GM21786 (cell line): ENCODE data around the gene PXMP2.
"Not testable (repeated sequence)": the region's sequence is repeated elsewhere in the genome, so short reads cannot be mapped to it uniquely, and the experiment has no call there.

ENCODE experiments used
- ATAC-seq: cut with Tn5 transposase; IDR thresholded peaks from one replicate; pipeline ENCODE4 v1.9.1; 2021; ENCODE audit not compliant: unreplicated experiment

Gene PXMP2

DNA sequence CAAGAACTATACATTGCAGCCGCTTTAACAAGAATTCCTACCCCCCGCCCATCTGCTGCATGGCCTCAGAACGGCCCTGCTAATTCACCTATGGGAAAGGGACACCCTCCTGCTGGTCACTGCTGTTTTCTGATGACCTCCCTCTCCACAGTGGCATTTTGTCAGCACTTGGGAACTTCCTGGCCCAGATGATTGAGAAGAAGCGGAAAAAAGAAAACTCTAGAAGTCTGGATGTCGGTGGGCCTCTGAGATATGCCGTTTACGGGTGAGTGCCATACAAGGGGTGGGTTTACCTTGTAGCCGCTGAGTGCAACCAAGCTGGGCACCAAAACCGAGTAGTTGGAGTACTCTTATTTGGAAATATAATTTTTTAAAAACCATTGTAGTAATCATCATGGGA lies 2.7 kb downstream of the PXMP2 start:
- no peak for ATAC-seq

DNA sequence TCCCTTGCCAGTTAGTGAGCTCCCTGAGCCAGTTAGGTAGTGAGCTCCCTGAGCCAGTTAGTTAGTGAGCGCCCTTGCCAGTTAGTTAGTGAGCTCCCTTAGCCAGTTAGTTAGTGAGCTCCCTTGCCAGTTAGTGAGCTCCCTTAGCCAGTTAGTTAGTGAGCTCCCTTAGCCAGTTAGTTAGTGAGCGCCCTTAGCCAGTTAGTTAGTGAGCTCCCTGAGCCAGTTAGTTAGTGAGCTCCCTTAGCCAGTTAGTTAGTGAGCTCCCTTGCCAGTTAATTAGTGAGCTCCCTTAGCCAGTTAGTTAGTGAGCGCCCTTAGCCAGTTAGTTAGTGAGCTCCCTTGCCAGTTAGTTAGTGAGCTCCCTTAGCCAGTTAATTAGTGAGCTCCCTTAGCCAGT lies 4.6 kb downstream of the PXMP2 start:
- not testable (repeated sequence) for ATAC-seq

DNA sequence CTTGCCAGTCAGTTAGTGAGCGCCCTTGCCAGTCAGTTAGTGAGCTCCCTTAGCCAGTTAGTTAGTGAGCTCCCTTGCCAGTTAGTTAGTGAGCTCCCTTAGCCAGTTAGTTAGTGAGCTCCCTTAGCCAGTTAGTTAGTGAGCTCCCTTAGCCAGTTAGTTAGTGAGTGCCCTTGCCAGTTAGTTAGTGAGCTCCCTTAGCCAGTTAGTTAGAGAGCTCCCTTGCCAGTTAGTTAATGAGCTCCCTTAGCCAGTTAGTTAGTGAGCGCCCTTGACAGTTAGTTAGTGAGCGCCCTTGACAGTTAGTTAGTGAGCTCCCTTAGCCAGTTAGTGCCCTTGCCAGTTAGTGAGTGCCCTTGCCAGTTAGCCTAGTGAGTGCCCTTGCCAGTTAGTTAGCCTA lies 7.5 kb downstream of the PXMP2 start:
- ATAC-seq: not testable (repeated sequence)

DNA sequence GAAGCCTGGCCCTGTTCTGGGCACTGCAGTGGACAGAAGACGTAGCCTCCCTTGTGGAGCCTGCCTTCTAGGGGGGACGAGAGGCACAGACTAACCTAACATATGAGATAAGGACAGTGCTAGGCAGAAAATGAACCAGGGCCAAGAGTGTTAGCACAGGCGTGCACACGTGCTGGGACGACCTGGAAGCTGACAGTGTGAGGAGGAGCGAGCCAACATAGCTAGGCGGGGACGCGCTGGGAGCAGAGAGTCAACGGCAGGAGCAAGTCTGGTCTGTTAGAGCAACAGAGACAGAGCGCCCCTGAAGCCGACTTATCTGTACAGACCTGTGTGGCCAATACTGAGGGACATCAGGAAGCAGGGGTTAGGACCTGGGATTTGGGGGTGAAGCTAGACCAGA lies 8.0 kb downstream of the PXMP2 start:
- no peak for ATAC-seq

DNA sequence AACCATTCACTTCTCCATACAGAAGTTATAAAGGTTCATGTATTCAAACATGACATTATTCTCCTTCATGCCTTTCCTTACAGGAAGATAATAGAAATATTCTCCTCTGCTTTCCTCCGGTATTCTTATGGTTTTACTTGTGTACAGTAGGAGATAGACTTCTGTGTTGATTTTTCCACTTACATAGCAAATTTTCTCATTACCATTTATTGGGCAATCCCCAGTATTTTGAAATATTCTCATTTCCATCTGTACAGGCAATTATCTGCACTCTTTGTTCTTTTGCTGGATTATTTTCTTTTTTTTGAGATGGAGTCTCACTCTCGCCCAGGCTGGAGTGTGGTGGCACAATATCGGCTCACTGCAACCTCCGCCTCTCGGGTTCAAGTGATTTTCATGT lies 11.0 kb downstream of the PXMP2 start:
- ATAC-seq: no peak

DNA sequence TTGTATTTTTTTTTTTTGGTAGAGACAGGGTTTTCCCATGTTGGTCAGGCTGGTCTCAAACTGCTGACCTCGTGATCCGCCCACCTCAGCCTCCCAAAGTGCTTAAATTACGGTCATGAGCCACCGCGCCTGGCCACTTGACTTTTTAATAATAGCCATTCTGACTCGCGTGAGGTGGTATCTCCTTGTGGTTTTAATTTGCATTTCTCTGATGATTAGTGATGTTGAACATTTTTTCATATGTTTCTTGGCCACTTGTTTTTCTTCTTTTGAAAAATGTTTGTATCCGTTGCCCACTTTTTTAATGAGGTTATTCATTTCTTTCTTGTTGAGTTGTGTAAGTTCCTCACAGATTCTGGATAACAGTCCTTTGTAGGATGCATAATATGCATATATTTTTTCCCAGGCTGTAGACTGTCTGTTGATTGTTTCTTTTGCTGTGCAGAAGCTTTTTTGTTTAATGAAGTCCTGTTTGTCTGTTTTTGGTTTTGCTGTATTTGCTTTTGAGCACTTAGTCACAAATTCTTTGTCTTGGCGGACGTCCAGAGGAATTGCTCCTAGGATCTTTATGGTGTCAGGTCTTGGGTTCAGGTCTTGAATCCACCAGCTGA lies 12.9 kb downstream of the PXMP2 start:
- no peak for ATAC-seq

DNA sequence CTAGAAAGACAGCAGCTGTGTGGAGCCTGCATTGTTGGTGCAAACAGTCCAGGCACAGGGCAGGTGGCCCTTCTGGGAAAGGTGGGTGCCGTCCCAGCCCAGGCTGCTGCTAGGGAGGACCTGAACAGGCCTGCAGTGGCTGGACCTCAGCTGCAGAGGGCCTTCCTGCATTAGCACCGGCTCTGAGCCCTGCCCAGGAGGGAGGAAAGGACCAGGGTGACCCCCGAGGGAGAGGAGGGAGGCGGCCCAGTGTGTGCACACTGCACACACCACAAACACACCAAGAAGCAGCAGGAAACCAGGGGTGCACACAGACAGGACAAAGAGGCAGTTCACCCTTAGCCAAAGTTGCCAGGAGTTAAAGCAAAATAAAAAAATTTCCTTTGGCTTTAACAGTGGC lies 15.3 kb downstream of the PXMP2 start:
- ATAC-seq: no peak

DNA sequence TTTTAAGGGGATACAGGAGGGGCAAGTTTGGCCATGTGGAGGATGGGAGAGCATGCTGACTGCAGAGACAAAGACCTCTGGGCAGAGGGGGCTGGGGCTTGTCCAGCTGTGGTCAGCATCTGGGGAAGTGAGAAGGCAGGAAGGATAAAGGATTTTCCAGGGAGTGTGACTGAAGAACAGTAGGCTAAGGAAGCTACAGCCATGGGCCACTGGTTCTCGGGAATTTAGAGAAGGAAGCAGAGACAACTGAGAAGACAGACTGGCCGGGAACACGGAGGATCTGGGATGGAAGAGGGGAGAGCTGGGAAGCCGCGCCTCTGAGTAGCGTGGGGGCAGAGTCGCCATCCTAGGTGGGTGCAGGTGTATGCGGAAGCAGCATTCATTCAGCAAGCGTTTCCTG lies 16.3 kb downstream of the PXMP2 start:
- no peak for ATAC-seq

DNA sequence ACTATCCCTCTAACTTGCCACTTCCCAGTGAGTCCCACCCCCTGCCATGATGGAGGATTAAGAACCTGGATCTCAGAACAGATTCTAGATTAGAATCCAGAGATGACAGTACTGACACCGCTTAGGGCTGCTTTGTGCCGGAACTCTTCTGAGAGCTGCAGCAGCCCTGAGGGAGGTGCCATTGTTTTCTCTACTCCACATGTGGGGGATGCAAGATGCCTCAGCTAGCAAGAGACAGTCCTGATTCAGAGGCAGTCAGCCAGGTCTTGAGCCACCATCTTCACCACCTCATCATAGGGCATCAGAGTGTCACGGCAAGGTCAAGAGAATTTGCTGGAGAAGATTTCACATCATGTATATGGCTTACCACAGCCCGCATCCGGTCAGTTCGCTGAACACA lies 19.9 kb downstream of the PXMP2 start:
- ATAC-seq: no peak

DNA sequence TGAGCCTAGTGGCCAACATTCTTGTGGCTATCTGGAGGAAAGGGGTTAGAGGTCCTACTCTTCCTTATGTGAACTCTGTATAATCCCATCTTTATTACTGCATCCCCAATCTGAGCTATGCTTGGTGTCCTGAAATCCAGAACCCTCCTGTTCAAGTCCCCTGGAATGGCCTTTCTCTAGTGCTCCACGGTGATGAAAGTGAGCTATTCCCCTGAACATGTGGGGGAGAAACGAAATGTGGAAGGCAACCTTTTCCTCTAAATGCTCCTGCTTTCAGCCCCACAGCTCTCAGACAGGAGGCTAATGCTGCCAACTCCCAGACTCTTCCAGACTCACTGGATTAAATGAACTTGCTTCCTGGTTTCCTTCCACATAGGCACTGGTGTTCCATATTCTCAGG lies 20.8 kb downstream of the PXMP2 start:
- ATAC-seq: no peak

DNA sequence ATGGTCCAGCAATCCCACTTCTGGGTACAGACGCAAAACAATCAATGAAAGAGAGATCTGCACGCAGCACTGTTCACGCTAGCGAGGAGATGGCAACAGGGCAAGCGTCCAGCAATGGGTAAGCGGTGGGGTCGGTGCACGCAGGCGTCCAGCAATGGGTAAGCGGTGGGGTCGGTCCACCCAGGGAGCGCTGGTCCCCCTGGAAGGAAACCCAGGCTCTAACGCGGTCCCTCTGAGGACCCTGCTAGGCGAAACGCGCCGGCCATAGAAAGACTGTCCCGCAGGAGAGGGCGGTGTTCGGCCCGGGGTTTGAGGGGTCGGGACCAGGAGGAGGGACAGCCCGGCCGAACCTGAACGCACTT lies 22.6 kb downstream of the PXMP2 start:
- ATAC-seq: peak; percentile 24

DNA sequence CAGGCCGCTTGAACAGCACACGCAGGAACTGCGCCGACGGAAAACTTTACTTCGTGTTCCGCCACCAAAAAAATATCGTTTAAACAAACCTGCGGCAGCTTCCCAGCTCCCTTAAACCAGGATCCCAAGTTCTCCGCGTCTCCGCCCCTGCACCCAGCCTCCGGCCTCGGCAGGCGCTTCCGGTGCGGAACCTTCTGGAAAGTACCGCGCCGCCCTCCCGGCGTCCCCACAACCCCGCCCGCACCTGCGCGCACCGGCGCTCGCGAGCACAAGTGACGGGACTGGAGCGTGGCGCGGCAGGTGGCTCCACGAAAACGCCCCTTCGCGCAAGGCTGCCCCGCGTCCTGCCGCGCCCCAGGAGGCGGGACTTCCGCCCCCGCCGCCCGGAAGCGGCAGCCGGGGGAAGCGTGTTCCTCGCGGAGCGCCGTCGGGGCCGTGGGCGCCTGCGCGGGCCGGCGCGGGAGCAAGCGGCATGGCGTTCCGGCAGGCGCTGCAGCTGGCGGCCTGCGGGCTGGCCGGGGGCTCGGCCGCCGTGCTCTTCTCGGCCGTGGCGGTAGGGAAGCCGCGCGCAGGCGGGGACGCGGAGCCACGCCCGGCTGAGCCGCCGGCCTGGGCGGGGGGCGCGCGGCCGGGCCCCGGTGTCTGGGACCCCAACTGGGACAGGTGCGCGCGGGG lies 23.2 kb downstream of the PXMP2 start, which contains the start of gene PGAM5:
Gene PGAM5, plus strand, starts transcription at position 438 of the 675 bp plus-strand sequence. Its CDS starts 35 bp downstream, at position 473.
- ATAC-seq: peak; percentile 89

DNA sequence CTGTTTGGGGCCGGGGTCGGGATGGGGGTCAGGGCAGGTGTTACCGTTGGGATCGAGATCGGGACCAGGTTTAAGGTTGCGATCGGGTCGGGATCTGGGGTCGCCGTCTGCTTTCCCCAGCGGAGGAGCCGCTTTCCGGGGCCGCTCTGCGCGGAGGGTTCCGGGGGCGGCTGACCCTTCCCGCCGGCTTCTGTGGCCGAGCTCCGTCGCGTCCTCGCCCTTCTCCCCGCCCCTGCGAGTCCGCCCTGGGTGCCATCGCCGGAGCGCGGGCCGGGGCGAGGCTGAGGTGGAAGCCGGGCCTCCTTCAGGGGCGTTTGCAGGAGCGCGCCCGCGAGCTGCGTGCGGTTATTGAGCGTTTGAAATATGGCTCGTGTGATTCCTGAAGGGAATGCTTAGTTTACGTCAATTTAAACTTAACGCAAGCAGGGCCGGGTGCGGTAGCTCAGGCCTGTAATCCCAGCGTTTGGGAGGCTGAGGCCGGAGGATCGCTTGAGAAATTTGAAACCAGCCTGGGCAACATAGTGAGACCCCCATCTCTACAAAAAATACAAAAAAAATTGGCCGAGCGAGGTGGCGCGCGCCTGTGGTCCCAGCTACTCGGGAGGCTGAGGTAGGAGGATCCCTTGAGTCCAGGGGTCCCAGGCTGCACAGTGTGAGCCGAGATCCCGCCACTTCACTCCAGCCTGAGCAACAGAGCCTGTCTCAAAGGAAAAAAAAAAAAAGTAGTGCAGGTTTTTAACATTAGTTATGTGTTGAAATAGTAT lies 23.9 kb downstream of the PXMP2 start:
- peak; percentile 8 for ATAC-seq

DNA sequence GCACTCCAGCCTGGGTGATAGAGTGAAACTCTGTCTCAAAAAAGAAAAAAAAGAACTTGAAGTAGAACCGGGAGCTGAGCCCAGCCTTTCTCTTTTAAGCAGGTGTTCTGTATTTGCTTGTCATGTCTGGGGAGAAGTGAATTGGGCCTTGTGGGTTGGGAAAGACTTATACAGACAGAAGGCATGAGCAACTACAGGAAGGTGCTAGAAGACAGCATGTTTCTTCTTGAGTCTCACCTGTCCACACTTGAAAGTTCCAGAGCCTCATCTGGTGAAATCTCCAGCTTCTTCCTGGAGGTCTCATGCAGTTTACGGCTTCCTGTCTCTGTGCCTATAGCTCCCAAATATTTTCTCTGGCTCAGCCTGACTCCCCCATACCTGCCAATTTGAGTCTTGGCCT lies 25.7 kb downstream of the PXMP2 start:
- no peak for ATAC-seq

DNA sequence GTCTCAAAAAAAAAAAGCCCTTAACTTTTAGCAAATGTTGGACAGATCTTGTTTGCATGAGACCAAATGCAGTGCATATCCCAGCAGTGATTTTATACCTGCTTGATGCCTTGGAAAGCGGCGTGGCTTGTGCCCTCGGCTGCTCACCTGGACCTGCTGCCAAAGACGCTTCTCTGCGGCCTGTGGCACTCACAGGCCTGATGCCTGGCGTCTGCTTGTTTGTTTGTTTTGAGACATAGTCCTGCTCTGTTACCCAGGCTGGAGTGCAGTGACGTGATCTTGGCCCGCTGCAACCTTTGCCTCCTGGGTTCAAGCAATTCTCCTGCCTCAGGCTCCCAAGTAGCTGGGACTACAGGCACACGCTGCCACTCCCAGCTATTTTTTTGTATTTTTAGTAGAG lies 28.5 kb downstream of the PXMP2 start:
- no peak for ATAC-seq

DNA sequence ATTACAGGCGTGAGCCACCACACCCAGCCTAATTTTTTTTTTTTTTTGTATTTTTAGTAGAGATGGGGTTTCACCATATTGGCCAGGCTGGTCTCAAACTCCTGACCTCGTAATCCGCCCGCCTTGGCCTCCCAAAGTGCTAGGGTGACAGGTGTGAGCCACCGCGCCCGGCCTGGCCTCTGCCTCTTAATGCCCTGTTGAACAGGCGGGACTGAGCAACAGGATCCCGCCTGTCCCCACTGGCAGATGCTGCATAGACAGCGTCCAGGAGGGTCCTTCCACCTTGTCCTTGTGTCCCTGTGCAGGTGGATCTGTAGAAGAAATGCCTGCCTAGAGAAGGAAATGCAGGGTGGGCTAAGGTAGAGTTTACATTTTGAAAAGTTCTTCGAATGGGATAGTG lies 29.0 kb downstream of the PXMP2 start:
- no peak for ATAC-seq

DNA sequence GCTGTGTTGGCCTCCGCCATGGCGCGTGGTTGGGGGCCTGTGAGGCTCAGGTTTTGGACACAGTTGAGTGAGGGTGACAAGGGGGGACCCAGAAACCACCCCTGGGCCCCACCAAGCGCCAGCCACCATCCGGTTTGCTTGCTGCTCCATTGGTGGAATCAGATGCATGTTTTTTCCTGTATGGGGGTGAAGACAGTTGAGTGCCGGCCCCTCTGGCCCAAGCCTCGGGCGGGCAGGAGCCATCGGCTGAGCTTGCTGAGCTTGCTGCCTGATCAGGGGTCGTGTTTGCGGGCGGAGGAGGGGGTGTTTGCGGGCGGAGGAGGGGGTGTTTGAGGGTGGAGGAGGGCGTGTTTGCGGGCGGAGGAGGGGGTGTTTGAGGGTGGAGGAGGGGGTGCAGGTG lies 29.6 kb downstream of the PXMP2 start:
- no peak for ATAC-seq

DNA sequence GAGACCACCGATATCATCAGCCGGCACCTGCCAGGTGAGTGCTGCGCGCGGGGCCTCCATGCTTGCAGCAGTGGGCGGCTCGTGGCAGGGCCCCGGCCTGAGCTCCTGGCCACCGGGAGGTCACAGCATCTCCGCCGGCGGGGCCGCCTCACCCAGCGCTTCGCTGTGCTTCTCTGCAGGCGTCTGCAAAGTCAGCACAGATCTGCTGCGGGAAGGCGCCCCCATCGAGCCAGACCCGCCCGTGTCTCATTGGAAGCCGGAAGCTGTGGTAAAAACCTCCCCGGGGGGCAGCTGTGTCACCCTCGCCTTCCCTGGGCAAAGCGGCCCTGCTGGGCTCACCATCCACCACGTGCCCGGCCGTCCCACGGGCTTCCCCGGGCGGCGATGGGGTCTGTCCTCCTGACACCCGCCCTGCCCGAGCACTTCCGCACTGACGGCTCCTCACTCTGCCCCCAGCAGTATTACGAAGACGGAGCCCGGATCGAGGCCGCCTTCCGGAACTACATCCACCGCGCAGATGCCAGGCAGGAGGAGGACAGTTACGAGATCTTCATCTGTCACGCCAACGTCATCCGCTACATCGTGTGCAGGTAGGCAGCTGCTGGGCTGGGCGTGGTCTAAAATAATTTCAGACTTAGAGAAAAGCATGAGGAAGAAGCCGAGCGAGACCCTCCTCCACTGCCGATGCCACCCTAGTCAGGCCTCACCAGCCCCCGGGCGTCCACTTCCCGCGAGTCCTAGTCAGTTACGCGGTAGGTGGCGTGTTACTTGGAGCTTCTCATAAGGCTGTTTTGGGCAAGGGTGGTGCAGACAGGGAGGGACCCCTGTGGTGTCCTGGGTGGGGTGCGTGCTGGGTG lies 30.4 kb downstream of the PXMP2 start:
- ATAC-seq: no peak

DNA sequence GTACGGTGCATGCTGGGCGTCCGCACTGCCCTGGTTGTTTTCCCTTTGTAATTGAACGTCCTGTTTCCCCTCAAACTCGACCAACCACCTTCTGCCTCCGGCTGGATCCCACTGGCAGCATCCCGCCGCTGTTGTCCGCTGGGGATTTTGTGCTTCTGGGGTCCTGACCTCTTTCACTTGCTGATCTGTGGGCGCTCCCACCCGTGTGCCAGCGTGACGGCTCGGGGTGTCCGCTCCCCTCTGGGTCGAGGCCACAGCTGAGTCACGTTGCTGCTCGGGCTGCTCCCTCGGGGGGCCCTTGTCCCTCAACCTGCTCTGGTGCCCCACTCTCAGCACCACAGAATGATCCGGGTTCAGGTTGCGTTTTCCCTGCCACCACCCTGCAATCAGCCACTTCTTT lies 31.3 kb downstream of the PXMP2 start:
- ATAC-seq: no peak

DNA sequence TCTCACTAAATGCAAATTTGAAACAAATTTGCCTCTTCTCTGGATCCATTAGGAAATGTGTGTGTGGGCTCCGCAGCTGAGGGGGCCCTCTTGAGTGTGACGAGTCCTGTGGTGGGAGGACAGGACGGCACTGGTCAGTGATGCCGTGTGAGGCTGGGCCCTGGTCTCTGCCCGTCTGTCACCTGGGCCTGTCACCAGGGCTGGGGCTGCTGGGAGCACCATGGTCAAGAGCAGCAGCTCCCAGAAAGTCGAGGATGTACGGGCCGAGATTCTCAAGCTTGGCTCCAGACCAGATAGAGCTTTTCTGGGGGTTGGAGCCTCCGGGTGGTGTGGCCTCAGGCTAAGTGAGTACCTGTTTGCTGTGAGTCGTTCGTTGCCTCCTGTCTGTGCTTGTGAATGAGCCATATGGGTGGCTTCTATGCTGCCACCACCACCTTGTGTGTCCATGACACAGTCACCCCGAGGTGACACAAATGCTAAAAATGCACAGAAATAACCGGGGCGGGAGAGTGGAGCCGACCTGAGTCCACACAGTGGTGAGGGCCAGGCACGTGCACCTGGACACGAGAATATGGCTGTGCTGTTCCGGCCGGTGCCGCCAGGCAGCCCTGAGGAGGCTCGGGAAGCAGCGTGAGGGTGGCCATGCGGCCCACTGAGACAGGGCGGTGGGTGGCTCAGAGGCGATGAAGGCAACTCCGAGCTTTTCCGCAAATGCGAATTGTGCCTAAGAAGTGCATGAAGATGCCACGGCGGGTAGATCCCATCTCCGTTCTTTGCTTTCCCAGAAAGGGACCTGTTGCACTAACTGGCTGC lies 32.0 kb downstream of the PXMP2 start:
- no peak for ATAC-seq

DNA sequence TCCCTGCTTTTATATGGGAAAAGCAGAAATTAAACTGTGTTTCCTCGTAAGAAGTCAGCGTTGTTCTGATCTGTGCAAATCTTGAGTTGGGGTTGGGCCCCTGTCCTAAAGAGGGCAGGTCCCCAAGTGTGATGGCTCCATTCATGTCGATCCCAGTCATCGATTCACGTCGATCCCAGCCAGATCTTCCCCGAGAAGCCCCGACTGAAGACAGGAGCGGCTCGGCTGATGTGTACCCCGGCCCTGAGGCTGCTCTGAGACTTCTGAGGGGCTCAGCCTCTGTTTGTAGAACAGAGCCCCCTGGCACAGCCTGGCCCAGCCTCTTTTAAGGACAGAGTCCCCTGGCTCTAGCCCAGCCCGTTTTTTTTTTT lies 32.6 kb downstream of the PXMP2 start:
- no peak for ATAC-seq
